ENCODE results near the gene TRAPPC10. TPM values are rescaled to one million over a fixed set of nuclear protein-coding genes. Genes with fewer than 3 reads are reported as not detected.

Gene TRAPPC10
- polyA plus RNA-seq, 1 of the 3 experiments (the other 2 are of a cell fraction): 17.5 TPM

GRCh38 chr21:44052071-44052829 is 40.1 kb downstream of the TRAPPC10 start:
- peaks cover 0 to 15% of the 10 kb centered on the region in 2 experiments; a peak in 1 of 4 replicates for H3K4me1 ChIP-seq (ENCODE audit: control insufficient read depth in 1 of 2, insufficient read depth in 2 of 2, low read depth in 1 of 2, low read length in 1 of 2)
- no peaks in the 10 kb centered on the region for H3K27me3 ChIP-seq (ENCODE audit: insufficient read depth)
- DNase-seq: no peak
- H3K79me2 ChIP-seq (ENCODE audit: insufficient read depth): peaks cover 66% of the 10 kb centered on the region
- H3K9me2 ChIP-seq: no peaks in the 10 kb centered on the region
- H3K36me3 ChIP-seq (replicated peaks in 1 of 2; ENCODE audit: control insufficient read depth in 1 of 2, insufficient read depth in 2 of 2, low read length in 1 of 2): peaks cover 26 to 37% of the 10 kb centered on the region in 2 experiments
- 87% methylated on average over 11 of the region's 14 CpGs for WGBS (ENCODE audit: low lambda C conversion rate)
- H3K27ac ChIP-seq (ENCODE audit: low read depth in 2 of 2, low read length in 1 of 2): no peak overlapping the region
- H3K4me3 ChIP-seq (ENCODE audit: low read depth in 2 of 2, low read length in 1 of 2): no peak overlapping the region
- CTCF ChIA-PET: no interaction called here
- H3K4me2 ChIP-seq: no peak overlapping the region
- POLR2A ChIA-PET: no interaction called here
- H3K9ac ChIP-seq: no peak overlapping the region
- no peak overlapping the region for H2AFZ ChIP-seq (ENCODE audit: low read depth)
- no peak for TF ChIP-seq USF2 (IDR thresholded peaks at IDR 0.05; ENCODE audit: borderline replicate concordance, low read depth, low read length)
- no peaks in the 10 kb centered on the region for H3F3A ChIP-seq (replicated peaks; ENCODE audit: insufficient read depth)
- peaks cover 32% of the 10 kb centered on the region for H4K20me1 ChIP-seq (ENCODE audit: insufficient read depth)
- no peaks in the 10 kb centered on the region for H3K9me3 ChIP-seq

GRCh38 chr21:44052830-44053226 is 40.7 kb downstream of the TRAPPC10 start:
- POLR2A ChIA-PET: no interaction called here
- peaks cover 26 to 37% of the 10 kb centered on the region in 2 experiments for H3K36me3 ChIP-seq (replicated peaks in 1 of 2; ENCODE audit: control insufficient read depth in 1 of 2, insufficient read depth in 2 of 2, low read length in 1 of 2)
- H3K4me3 ChIP-seq (ENCODE audit: low read depth in 2 of 2, low read length in 1 of 2): no peak overlapping the region
- no peaks in the 10 kb centered on the region for H3K9me3 ChIP-seq
- peaks cover 0 to 15% of the 10 kb centered on the region in 2 experiments; a peak in 1 of 4 replicates for H3K4me1 ChIP-seq (ENCODE audit: control insufficient read depth in 1 of 2, insufficient read depth in 2 of 2, low read depth in 1 of 2, low read length in 1 of 2)
- no peak overlapping the region for H3K9ac ChIP-seq
- no peak overlapping the region for H3K4me2 ChIP-seq
- CTCF ChIA-PET: no interaction called here
- H3F3A ChIP-seq (replicated peaks; ENCODE audit: insufficient read depth): no peaks in the 10 kb centered on the region
- no peak overlapping the region for H2AFZ ChIP-seq (ENCODE audit: low read depth)
- no peaks in the 10 kb centered on the region for H3K9me2 ChIP-seq
- WGBS (ENCODE audit: low lambda C conversion rate): 97% methylated on average over 6 of the region's 6 CpGs
- H3K27me3 ChIP-seq (ENCODE audit: insufficient read depth): no peaks in the 10 kb centered on the region
- H3K27ac ChIP-seq (ENCODE audit: low read depth in 2 of 2, low read length in 1 of 2): no peak overlapping the region
- H3K79me2 ChIP-seq (ENCODE audit: insufficient read depth): peaks cover 60% of the 10 kb centered on the region
- no peak for TF ChIP-seq RXRA (IDR thresholded peaks at IDR 0.05; ENCODE audit: borderline replicate concordance, low read depth)
- TF ChIP-seq GABPA (IDR thresholded peaks at IDR 0.05; ENCODE audit: low read depth): no peak
- no peak for TF ChIP-seq POLR2AphosphoS5 (IDR thresholded peaks at IDR 0.05; ENCODE audit: low read depth, low read length)
- TF ChIP-seq ELF1 (IDR thresholded peaks at IDR 0.05): no peak
- TF ChIP-seq PBX3 (IDR thresholded peaks at IDR 0.05): no peak
- TF ChIP-seq JUND (IDR thresholded peaks at IDR 0.05): no peak
- TF ChIP-seq MEF2A (IDR thresholded peaks at IDR 0.05; ENCODE audit: borderline replicate concordance, low read depth): no peak
- no peak for TF ChIP-seq YY1 (IDR thresholded peaks at IDR 0.05; ENCODE audit: low read depth)
- H4K20me1 ChIP-seq (ENCODE audit: insufficient read depth): peaks cover 31% of the 10 kb centered on the region
- no peak for DNase-seq

- ChIA-PET CTCF (no interaction called here), POLR2A (no interaction called here)
- Histone ChIP-seq H3K27me3 (ENCODE audit: insufficient read depth) (no peaks in the 10 kb centered on the region), H3K9me2 (no peaks in the 10 kb centered on the region), H3K4me1 (ENCODE audit: control insufficient read depth in 1 of 2, insufficient read depth in 2 of 2, low read depth in 1 of 2, low read length in 1 of 2) (peaks cover 0 to 15% of the 10 kb centered on the region in 2 experiments; a peak in 1 of 4 replicates), H3F3A (replicated peaks; ENCODE audit: insufficient read depth) (no peaks in the 10 kb centered on the region), H3K79me2 (ENCODE audit: insufficient read depth) (peaks cover 53% of the 10 kb centered on the region), H2AFZ (ENCODE audit: low read depth) (no peak overlapping the region), H3K4me2 (no peak overlapping the region), H3K4me3 (ENCODE audit: low read depth in 2 of 2, low read length in 1 of 2) (no peak overlapping the region), H4K20me1 (ENCODE audit: insufficient read depth) (peaks cover 23% of the 10 kb centered on the region; the same call in 1 of the 2 replicates), H3K27ac (ENCODE audit: low read depth in 2 of 2, low read length in 1 of 2) (no peak overlapping the region), H3K36me3 (replicated peaks in 1 of 2; ENCODE audit: control insufficient read depth in 1 of 2, insufficient read depth in 2 of 2, low read length in 1 of 2) (peaks cover 26 to 35% of the 10 kb centered on the region in 2 experiments), H3K9me3 (no peaks in the 10 kb centered on the region), H3K9ac (no peak overlapping the region)
- DNase-seq: no peak
- WGBS (ENCODE audit: low lambda C conversion rate): 95% methylated on average over 9 of the region's 9 CpGs
- TF ChIP-seq REST (IDR thresholded peaks at IDR 0.05; ENCODE audit: low read depth, low read length): no peak
- TF ChIP-seq POLR2AphosphoS5 (IDR thresholded peaks at IDR 0.05; ENCODE audit: low read depth, low read length): no peak
- TF ChIP-seq TCF12 (IDR thresholded peaks at IDR 0.05): no peak
- TF ChIP-seq CTCF (IDR thresholded peaks at IDR 0.05): no peak
- TF ChIP-seq USF1 (IDR thresholded peaks at IDR 0.05; ENCODE audit: borderline replicate concordance, low read depth): no peak
- TF ChIP-seq NFIC (IDR thresholded peaks at IDR 0.05; ENCODE audit: borderline replicate concordance): no peak
These were observed 41.5 kb downstream of the TRAPPC10 start for GRCh38 chr21:44053567-44053966.
